Hepatocyte (in vitro differentiated cells): ENCODE results near the gene ABLIM2. TPM values are rescaled to one million over a fixed set of nuclear protein-coding genes. Genes with fewer than 3 reads are reported as not detected.

Experiments
- DNase-seq: peaks from one replicate; pipeline ENCODE4 v3.0.0-alpha.2; 2016; ENCODE audit warnings: low spot score
- H2AFZ ChIP-seq: fragments of 200-600 bp; sonication (generic); 2 replicates; pipeline ENCODE4 v1.6.0; 2016; ENCODE audit warnings: antibody characterized with exemption, mild to moderate bottlenecking
- H3K27ac ChIP-seq: fragments of 200-600 bp; sonication (generic); 2 replicates; pipeline ENCODE4 v1.5.1; 2016; ENCODE audit warnings: mild to moderate bottlenecking
- H3K27me3 ChIP-seq: fragments of 200-600 bp; sonication (generic); 2 replicates; pipeline ENCODE4 v1.6.1; 2016
- H3K36me3 ChIP-seq: fragments of 200-600 bp; sonication (generic); replicated peaks from 2 replicates; pipeline ENCODE4 v1.5.1; 2016; ENCODE audit warnings: low read depth; ENCODE audit not compliant: insufficient read depth
- H3K4me1 ChIP-seq: fragments of 200-600 bp; sonication (generic); 2 replicates; pipeline ENCODE4 v1.5.1; 2016; ENCODE audit warnings: mild to moderate bottlenecking, moderate library complexity; ENCODE audit not compliant: insufficient read depth
- H3K4me2 ChIP-seq: fragments of 200-600 bp; sonication (generic); 2 replicates; pipeline ENCODE4 v1.6.0; 2016
- H3K4me3 ChIP-seq: fragments of 200-600 bp; sonication (generic); 2 replicates; pipeline ENCODE4 v1.5.1; 2016; ENCODE audit warnings: mild to moderate bottlenecking
- H3K79me2 ChIP-seq: fragments of 200-600 bp; sonication (generic); 2 replicates; pipeline ENCODE4 v1.6.0; 2017; ENCODE audit warnings: mild to moderate bottlenecking
- H3K9me2 ChIP-seq: fragments of 200-600 bp; sonication (generic); replicated peaks from 2 replicates; pipeline ENCODE4 v1.6.0; 2017; ENCODE audit warnings: mild to moderate bottlenecking; ENCODE audit not compliant: insufficient read depth
- H3K9me3 ChIP-seq: fragments of 200-600 bp; sonication (generic); 2 replicates; pipeline ENCODE4 v1.5.1; 2016; ENCODE audit warnings: low read depth, mild to moderate bottlenecking
- H4K20me1 ChIP-seq: fragments of 200-600 bp; sonication (generic); 2 replicates; pipeline ENCODE4 v1.6.0; 2016; ENCODE audit warnings: mild to moderate bottlenecking; ENCODE audit not compliant: insufficient read depth, poor library complexity, severe bottlenecking
- EZH2 ChIP-seq: fragments of 200-600 bp; sonication (generic); IDR thresholded peaks from 2 replicates; pipeline ENCODE4 v1.6.1; 2016; ENCODE audit warnings: antibody characterized with exemption, mild to moderate bottlenecking, borderline replicate concordance
- EZH2phosphoT487 ChIP-seq: fragments of 200-600 bp; sonication (generic); IDR thresholded peaks from one replicate; pipeline ENCODE4 v1.6.1; 2018; ENCODE audit warnings: antibody characterized with exemption, mild to moderate bottlenecking, low read depth, moderate library complexity; ENCODE audit not compliant: unreplicated experiment, severe bottlenecking
- WGBS: methylation state at CpG from one replicate; pipeline ENCODE4 v1.1.6; 2016; ENCODE audit warnings: low lambda C conversion rate; ENCODE audit errors: missing lambda C conversion rate; 5-methylcytosine and 5-hydroxymethylcytosine counted together
- polyA plus RNA-seq: library from polyadenylated mRNA; unstranded; fragments of >200 nt; fragmentation: Nextera tagmentation; extraction: Ambion mirVana; gene quantifications from 2 replicates; pipeline ENCODE4 v1.2.1, GENCODE V29; 2016
- total RNA-seq: library from RNA; depleted of rRNA; stranded (reverse); fragments of >200 nt; gene quantifications from 2 replicates; pipeline ENCODE4 v1.2.3, GENCODE V29; 2014
- TF ChIP-seq, protein P1 (sequence below): fragments of 200-600 bp; sonication (generic); IDR thresholded peaks from 2 replicates; pipeline ENCODE4 v1.5.1; 2016; ENCODE audit warnings: antibody characterized with exemption, mild to moderate bottlenecking; ENCODE audit not compliant: poor library complexity

ABLIM2 gene
- total and polyA plus RNA-seq, 2 experiments from 2014 or later: 1.7 to 2.0 TPM

DNA sequence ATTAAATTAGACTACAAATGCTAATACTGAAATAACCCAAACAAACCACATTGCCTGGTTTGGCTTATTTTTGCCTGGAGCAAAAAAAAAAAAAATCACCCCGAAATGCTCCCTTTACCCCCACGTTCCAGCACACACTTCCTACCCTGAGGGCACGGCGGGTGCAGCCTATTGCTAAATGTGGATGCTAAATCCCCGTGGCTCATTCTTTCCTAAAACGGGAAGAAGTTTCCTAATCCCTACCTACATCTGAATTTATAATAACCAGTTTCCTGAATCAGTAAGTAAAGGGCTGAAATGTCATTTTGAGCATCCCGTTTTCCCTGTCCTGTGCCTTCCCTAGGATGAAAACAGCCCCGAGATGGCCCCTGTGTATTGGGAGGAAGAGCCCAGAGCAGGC lies 97.0 kb downstream of the ABLIM2 start:
- Histone ChIP-seq H3K27me3 (no peaks in the 10 kb centered on the region), H3K79me2 (no peaks in the 10 kb centered on the region), H3K27ac (no peak overlapping the region), H2AFZ (no peak overlapping the region), H3K4me1 (peaks cover 10% of the 10 kb centered on the region), H4K20me1 (no peaks in the 10 kb centered on the region), H3K36me3 (no peaks in the 10 kb centered on the region), H3K4me3 (no peak overlapping the region), H3K9me3 (no peaks in the 10 kb centered on the region), H3K4me2 (no peak overlapping the region), H3K9me2 (no peaks in the 10 kb centered on the region)
- 77% methylated on average over 8 of the region's 8 CpGs for WGBS
- TF ChIP-seq EZH2: no peak
- TF ChIP-seq EZH2phosphoT487: no peak
- TF ChIP-seq, protein P1, sequence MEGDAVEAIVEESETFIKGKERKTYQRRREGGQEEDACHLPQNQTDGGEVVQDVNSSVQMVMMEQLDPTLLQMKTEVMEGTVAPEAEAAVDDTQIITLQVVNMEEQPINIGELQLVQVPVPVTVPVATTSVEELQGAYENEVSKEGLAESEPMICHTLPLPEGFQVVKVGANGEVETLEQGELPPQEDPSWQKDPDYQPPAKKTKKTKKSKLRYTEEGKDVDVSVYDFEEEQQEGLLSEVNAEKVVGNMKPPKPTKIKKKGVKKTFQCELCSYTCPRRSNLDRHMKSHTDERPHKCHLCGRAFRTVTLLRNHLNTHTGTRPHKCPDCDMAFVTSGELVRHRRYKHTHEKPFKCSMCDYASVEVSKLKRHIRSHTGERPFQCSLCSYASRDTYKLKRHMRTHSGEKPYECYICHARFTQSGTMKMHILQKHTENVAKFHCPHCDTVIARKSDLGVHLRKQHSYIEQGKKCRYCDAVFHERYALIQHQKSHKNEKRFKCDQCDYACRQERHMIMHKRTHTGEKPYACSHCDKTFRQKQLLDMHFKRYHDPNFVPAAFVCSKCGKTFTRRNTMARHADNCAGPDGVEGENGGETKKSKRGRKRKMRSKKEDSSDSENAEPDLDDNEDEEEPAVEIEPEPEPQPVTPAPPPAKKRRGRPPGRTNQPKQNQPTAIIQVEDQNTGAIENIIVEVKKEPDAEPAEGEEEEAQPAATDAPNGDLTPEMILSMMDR: no peak
- no peak for DNase-seq

DNA sequence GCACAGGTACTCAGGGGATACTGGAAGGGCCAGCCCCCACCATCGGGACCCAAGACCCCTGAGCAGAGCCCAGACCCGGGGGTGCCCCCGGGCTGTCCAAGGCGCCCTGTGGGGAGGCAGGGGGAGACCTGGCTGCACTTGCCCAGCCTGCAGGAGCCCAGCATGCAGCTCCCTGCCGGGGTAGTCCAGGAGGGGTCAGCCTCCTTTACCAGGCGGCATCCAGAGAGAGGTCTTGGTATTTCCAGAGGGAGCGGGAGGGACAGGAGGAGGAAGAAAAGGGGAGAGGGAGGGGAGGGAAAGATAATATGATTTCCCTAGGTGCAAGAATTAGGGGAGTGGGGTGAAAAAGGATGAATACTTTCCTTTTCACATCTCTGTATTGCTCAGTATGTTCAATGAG lies 97.5 kb downstream of the ABLIM2 start:
- H3K36me3 ChIP-seq: no peaks in the 10 kb centered on the region
- no peak overlapping the region for H3K4me2 ChIP-seq
- TF ChIP-seq EZH2phosphoT487 (no peak), EZH2 (no peak)
- TF ChIP-seq, protein P1: no peak
- WGBS: 77% methylated on average over 7 of the region's 7 CpGs
- H3K9me2 ChIP-seq: no peaks in the 10 kb centered on the region
- no peak overlapping the region for H3K4me3 ChIP-seq
- no peaks in the 10 kb centered on the region for H3K79me2 ChIP-seq
- H3K27me3 ChIP-seq: no peaks in the 10 kb centered on the region
- H4K20me1 ChIP-seq: no peaks in the 10 kb centered on the region
- no peak for DNase-seq
- peaks cover 10% of the 10 kb centered on the region for H3K4me1 ChIP-seq
- H3K9me3 ChIP-seq: no peaks in the 10 kb centered on the region
- H2AFZ ChIP-seq: no peak overlapping the region
- H3K27ac ChIP-seq: no peak overlapping the region

DNA sequence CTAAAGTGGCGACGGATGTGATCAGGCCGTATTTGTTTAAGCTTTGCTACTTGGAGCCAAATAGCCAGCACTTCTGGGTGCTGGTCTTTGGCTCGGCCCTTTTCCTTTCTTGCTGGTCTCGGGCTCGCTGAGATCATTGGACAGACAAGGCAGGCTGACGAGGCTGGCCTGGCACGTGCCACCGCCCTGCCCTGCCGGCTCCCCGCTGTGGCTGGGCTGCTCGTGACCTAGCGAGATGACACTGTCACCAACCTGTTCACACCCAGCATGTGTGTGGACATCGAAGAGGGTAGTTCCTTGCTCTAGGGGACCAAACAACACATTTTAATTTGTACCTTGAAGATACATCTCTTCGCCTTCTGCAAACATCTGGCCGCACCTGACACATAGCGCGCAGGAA lies 98.0 kb downstream of the ABLIM2 start:
- H3K4me2 ChIP-seq: no peak overlapping the region
- TF ChIP-seq EZH2phosphoT487 (no peak), EZH2 (no peak)
- TF ChIP-seq, protein P1: no peak
- H3K9me3 ChIP-seq: no peaks in the 10 kb centered on the region
- no peak for DNase-seq
- no peaks in the 10 kb centered on the region for H3K9me2 ChIP-seq
- WGBS: 91% methylated on average over 18 of the region's 18 CpGs
- H3K79me2 ChIP-seq: no peaks in the 10 kb centered on the region
- H3K4me1 ChIP-seq: peaks cover 10% of the 10 kb centered on the region
- H2AFZ ChIP-seq: no peak overlapping the region
- H3K4me3 ChIP-seq: no peak overlapping the region
- no peak overlapping the region for H3K27ac ChIP-seq
- H3K27me3 ChIP-seq: no peaks in the 10 kb centered on the region
- H3K36me3 ChIP-seq: no peaks in the 10 kb centered on the region
- no peaks in the 10 kb centered on the region for H4K20me1 ChIP-seq

DNA sequence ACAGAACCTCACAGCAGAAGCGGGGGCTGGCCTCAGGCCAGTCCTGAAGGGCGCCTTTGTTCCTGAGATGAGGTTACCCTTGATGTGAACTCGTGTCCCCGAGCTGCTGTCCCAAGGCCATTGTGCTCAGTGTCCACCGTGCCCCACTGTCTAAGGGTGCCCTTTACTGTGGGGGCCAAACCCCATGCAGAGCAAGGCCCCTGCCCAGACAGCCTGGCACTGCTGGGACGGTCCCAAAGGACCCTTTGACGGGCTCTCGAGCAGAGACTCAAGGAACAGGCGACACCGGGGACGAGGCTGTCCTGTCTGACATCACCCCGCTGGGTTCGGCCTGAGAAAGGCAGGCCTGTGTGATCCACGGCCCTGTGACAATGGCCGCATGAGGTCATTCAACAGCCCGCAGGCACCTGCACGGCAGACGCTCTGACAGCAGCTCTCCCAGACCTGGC lies 100.6 kb downstream of the ABLIM2 start:
- Histone ChIP-seq H3K9me2 (no peaks in the 10 kb centered on the region), H3K4me2 (no peak overlapping the region), H3K4me3 (no peak overlapping the region), H3K27me3 (no peaks in the 10 kb centered on the region), H3K27ac (no peak overlapping the region), H3K79me2 (no peaks in the 10 kb centered on the region), H3K4me1 (no peaks in the 10 kb centered on the region), H4K20me1 (no peaks in the 10 kb centered on the region), H3K36me3 (no peaks in the 10 kb centered on the region), H3K9me3 (no peaks in the 10 kb centered on the region), H2AFZ (no peak overlapping the region)
- TF ChIP-seq, protein P1: no peak
- TF ChIP-seq EZH2 (no peak), EZH2phosphoT487 (no peak)
- 93% methylated on average over 18 of the region's 18 CpGs for WGBS
- no peak for DNase-seq
